Caco-2 (cell line): ENCODE measurements around the gene ARHGAP27. TPM values are rescaled to one million over a fixed set of nuclear protein-coding genes. Genes with fewer than 3 reads are reported as not detected.
"Not testable (repeated sequence)": the region's sequence is repeated elsewhere in the genome, so short reads cannot be mapped to it uniquely, and the experiment has no call there.

Experiments used
- BruUV-seq: library from RNA; stranded (reverse); fragments of 400-500 nt; replicated peaks from 2 replicates; lab custom pipeline; 2021; lab: Mats Ljungman, UMichigan
- CTCF ChIA-PET: fragments of 300-600 bp; sonication (Branson Sonifier 250); formaldehyde crosslinking; loops from one replicate; lab custom pipeline; 2022; ENCODE audit warnings: antibody characterized with exemption; lab: Charles Lee
- POLR2A ChIA-PET: fragments of 300-600 bp; sonication (Branson Sonifier 250); formaldehyde crosslinking; loops from one replicate; lab custom pipeline; 2022; ENCODE audit warnings: antibody characterized with exemption; lab: Charles Lee
- DNase-seq, 2 experiments: peaks; one replicate each; pipeline versions ENCODE4 v3.0.0 to v3.0.0-alpha.2; 2020 to 2022
- H3K27me3 ChIP-seq: replicated peaks from 2 replicates; pipeline ENCODE4 v1.6.0; 2011; ENCODE audit warnings: low read length; ENCODE audit not compliant: control insufficient read depth, insufficient read depth
- H3K36me3 ChIP-seq: 2 replicates; pipeline ENCODE4 v1.5.1; 2011; ENCODE audit warnings: low read length; ENCODE audit not compliant: control insufficient read depth, insufficient read depth
- H3K4me1 ChIP-seq: fragments of 250-450 bp; sonication (Bioruptor Pico); 2 replicates; pipeline ENCODE4 v1.5.1; 2020; ENCODE audit warnings: mild to moderate bottlenecking
- H3K4me3 ChIP-seq: 2 replicates; pipeline ENCODE4 v1.5.1; 2011; ENCODE audit warnings: low read depth, mild to moderate bottlenecking, control low read depth, low read length
- H3K9me3 ChIP-seq: fragments of 250-450 bp; sonication (Bioruptor Pico); 2 replicates; pipeline ENCODE4 v1.5.1; 2020; ENCODE audit warnings: mild to moderate bottlenecking, moderate library complexity
- H3K27ac Mint-ChIP-seq: one replicate; pipeline ENCODE4 v1.8.0; 2022; ENCODE audit warnings: mixed read lengths; ENCODE audit not compliant: unreplicated experiment
- H3K27me3 Mint-ChIP-seq: one replicate; pipeline ENCODE4 v1.8.0; 2022; ENCODE audit warnings: mixed read lengths; ENCODE audit not compliant: insufficient read depth, unreplicated experiment
- H3K36me3 Mint-ChIP-seq: one replicate; pipeline ENCODE4 v1.8.0; 2022; ENCODE audit warnings: mild to moderate bottlenecking, mixed read lengths; ENCODE audit not compliant: insufficient read depth, unreplicated experiment
- H3K4me1 Mint-ChIP-seq: one replicate; pipeline ENCODE4 v1.8.0; 2022; ENCODE audit warnings: low read depth, mixed read lengths; ENCODE audit not compliant: unreplicated experiment
- H3K4me3 Mint-ChIP-seq: one replicate; pipeline ENCODE4 v1.8.0; 2022; ENCODE audit warnings: mild to moderate bottlenecking, moderate library complexity, mixed read lengths; ENCODE audit not compliant: unreplicated experiment
- H3K9me3 Mint-ChIP-seq: one replicate; pipeline ENCODE4 v1.8.0; 2022; ENCODE audit warnings: mixed read lengths; ENCODE audit not compliant: unreplicated experiment
- CTCF ChIP-seq, 2 experiments: fragments of 200-600 bp in 1 of 2; IDR thresholded peaks; 1 replicate in 1 of 2; 2 replicates in 1 of 2; pipeline versions ENCODE4 v1.5.1 to v1.8.0; 2011 to 2022; ENCODE audit warnings: antibody characterized with exemption in 1 of 2, control low read depth in 1 of 2, inconsistent platforms in 1 of 2, low read depth in 1 of 2, low read length in 1 of 2, mild to moderate bottlenecking in 1 of 2, moderate library complexity in 1 of 2; ENCODE audit not compliant: insufficient read depth in 1 of 2, severe bottlenecking in 1 of 2, unreplicated experiment in 1 of 2
- intact Hi-C: fragments of 100-400 bp; cut with micrococcal nuclease; formaldehyde crosslinking; loops from one replicate; pipeline ENCODE4 v1.10.0; 2022; ENCODE audit not compliant: unreplicated experiment
- total RNA-seq: library from RNA; stranded (reverse); gene quantifications from 2 replicates; pipeline ENCODE4 v1.2.3, GENCODE V29; 2022

ARHGAP27 gene
- total RNA-seq, 1 experiment from 2014 or later, result 35.9 TPM

- intact Hi-C loops, result no loop called here
- no peak overlapping the region for H3K4me3 Mint-ChIP-seq
- TF ChIP-seq CTCF (IDR thresholded peaks at IDR 0.05; ENCODE audit: insufficient read depth in 1 of 2, low read depth in 1 of 2, low read length in 1 of 2, severe bottlenecking in 1 of 2, unreplicated experiment in 1 of 2), result no peak
Observed at GRCh38 chr17:45346216-45347015, 86.3 kb downstream of the ARHGAP27 start.

GRCh38 chr17:45345554-45346215, 87.0 kb downstream of the ARHGAP27 start:
- Mint-ChIP-seq H3K9me3 (no peaks in the 10 kb centered on the region), H3K4me3 (no peak overlapping the region), H3K27ac (no peak overlapping the region), H3K36me3 (no peaks in the 10 kb centered on the region), H3K27me3 (peaks cover 3% of the 10 kb centered on the region), H3K4me1 (peaks cover 10% of the 10 kb centered on the region)
- Histone ChIP-seq H3K4me1 (no peaks in the 10 kb centered on the region; the same call in 1 of the 2 replicates), H3K27me3 (no peaks in the 10 kb centered on the region), H3K4me3 (no peak overlapping the region), H3K9me3 (0 out of 2 replicates have a peak, but pooled peaks cover 1% of the 10 kb centered on the region), H3K36me3 (no peaks in the 10 kb centered on the region)
- BruUV-seq, result no TSS peak
- DNase-seq, result peak; percentile 1 to 13
- POLR2A ChIA-PET, result interaction anchor here (1.1 kb wide), 1 partner anchor 29 kb away, joined by 4 read pairs; the partner anchor contains the start of gene MAP3K14
- TF ChIP-seq CTCF (IDR thresholded peaks at IDR 0.05; ENCODE audit: insufficient read depth in 1 of 2, low read depth in 1 of 2, low read length in 1 of 2, severe bottlenecking in 1 of 2, unreplicated experiment in 1 of 2), result no peak
- CTCF ChIA-PET, result interaction anchor here (1.1 to 1.5 kb wide), 2 partner anchors 29 to 68 kb away, joined by 3 to 5 read pairs; partner anchors contain the start of gene MAP3K14
- intact Hi-C loops, result no loop called here

More at GRCh38 chr17:45346216-45347015, 86.3 kb downstream of the ARHGAP27 start:
- no peak overlapping the region for H3K4me3 ChIP-seq
- ChIA-PET CTCF (no interaction called here), POLR2A (interaction anchor here (0.6 kb wide), 2 partner anchors 26 to 29 kb away, joined by 3 read pairs; no protein-coding TSS in a partner anchor)
- Mint-ChIP-seq H3K4me1 (peaks cover 9% of the 10 kb centered on the region), H3K27me3 (peaks cover 3% of the 10 kb centered on the region), H3K36me3 (no peaks in the 10 kb centered on the region), H3K27ac (no peak overlapping the region), H3K9me3 (peaks cover 4% of the 10 kb centered on the region)
- H3K9me3 ChIP-seq, result peaks cover 6% of the 10 kb centered on the region
- H3K4me1 ChIP-seq, result no peaks in the 10 kb centered on the region; the same call in 1 of the 2 replicates
- DNase-seq, result peak in 1 of 2 experiments; percentile 19
- H3K27me3 ChIP-seq, result no peaks in the 10 kb centered on the region
- no peaks in the 10 kb centered on the region for H3K36me3 ChIP-seq
- no TSS peak for BruUV-seq

GRCh38 chr17:45345246-45345553, 87.5 kb downstream of the ARHGAP27 start:
- CTCF ChIA-PET, result interaction anchor here (1.1 to 1.5 kb wide), 2 partner anchors 28 to 67 kb away, joined by 3 to 5 read pairs; partner anchors contain the start of gene MAP3K14
- peak in 1 of 2 experiments; percentile 17 for DNase-seq
- Mint-ChIP-seq H3K9me3 (no peaks in the 10 kb centered on the region), H3K4me3 (no peak overlapping the region), H3K4me1 (peaks cover 10% of the 10 kb centered on the region), H3K36me3 (no peaks in the 10 kb centered on the region), H3K27ac (no peak overlapping the region), H3K27me3 (peaks cover 3% of the 10 kb centered on the region)
- no peak overlapping the region for H3K4me3 ChIP-seq
- POLR2A ChIA-PET, result interaction anchor here (1.1 kb wide), 1 partner anchor 28 kb away, joined by 4 read pairs; the partner anchor contains the start of gene MAP3K14
- no TSS peak for BruUV-seq
- no peak for TF ChIP-seq CTCF (IDR thresholded peaks at IDR 0.05; ENCODE audit: insufficient read depth in 1 of 2, low read depth in 1 of 2, low read length in 1 of 2, severe bottlenecking in 1 of 2, unreplicated experiment in 1 of 2)
- no peaks in the 10 kb centered on the region for H3K36me3 ChIP-seq
- intact Hi-C loops, result no loop called here
- H3K4me1 ChIP-seq, result no peaks in the 10 kb centered on the region; the same call in 1 of the 2 replicates
- no peaks in the 10 kb centered on the region for H3K9me3 ChIP-seq
- no peaks in the 10 kb centered on the region for H3K27me3 ChIP-seq

GRCh38 chr17:45343967-45344664, 88.6 kb downstream of the ARHGAP27 start:
- H3K27ac Mint-ChIP-seq, H3K4me3 ChIP-seq, H3K9me3 ChIP-seq, POLR2A ChIA-PET, H3K27me3 ChIP-seq, intact Hi-C loops, H3K27me3 Mint-ChIP-seq, H3K4me1 Mint-ChIP-seq, H3K4me1 ChIP-seq, H3K4me3 Mint-ChIP-seq, H3K9me3 Mint-ChIP-seq, H3K36me3 Mint-ChIP-seq, H3K36me3 ChIP-seq, BruUV-seq: not testable (repeated sequence)
- CTCF ChIA-PET, result interaction anchor here (1.5 kb wide), 1 partner anchor 66 kb away, joined by 5 read pairs; no protein-coding TSS in a partner anchor
- peak in 1 of 2 experiments; percentile 3 for DNase-seq
